ENCODE measurements around the gene AFF1. TPM values are rescaled to one million over a fixed set of nuclear protein-coding genes. Genes with fewer than 3 reads are reported as not detected.
A peak's percentile ranks its signal among the peaks of the same experiment; 100 is the strongest.

AFF1 gene
- total RNA-seq, 4 donors from 2014 or later = 155 to 238 (median 192) TPM

DNA sequence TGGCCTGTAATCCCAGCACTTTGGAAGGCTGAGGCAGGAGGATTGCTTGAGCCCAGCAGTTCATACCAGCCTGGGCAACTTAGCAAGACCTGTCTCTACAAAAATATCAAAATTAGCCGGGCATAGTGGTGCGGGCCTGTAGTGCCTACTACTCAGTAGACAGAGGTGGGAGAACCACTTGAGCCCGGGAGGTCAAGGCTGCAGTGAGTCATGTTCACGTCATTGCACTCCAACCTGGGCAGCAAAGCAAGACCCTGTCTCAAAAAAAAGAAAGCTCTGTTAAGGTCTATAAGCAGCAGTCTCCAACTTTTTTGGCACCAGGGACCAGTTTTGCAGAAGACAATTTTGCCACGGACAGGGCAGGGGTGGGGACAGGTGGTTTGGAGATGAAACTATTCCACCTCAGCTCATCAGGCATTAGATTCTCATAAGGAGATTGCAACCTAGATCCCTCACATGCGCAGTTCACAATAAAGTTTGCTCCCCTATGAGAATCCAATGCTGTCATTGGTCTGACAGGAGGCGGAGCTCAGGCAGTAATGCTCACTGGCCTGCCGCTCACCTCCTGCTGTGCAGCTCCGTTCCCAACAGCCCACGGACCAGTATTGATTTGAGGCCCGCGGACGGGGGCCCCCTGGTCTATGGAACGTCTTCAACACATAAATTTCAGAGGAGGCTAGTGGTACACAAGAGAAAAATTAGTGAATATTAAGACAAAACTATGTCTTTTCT lies 217.7 kb downstream of the AFF1 start:
- Histone ChIP-seq H3K27me3 (no peaks in the 10 kb centered on the region), H3K4me1 (peaks cover 6 to 12% of the 10 kb centered on the region in 2 donors), H3K27ac (peak overlapping the region in 1 of 3 donors; percentile 25), H3K4me3 (replicated peaks in 1 of 3) (no peak overlapping the region), H3K9me3 (no peaks in the 10 kb centered on the region), H3K36me3 (no peaks in the 10 kb centered on the region)
- peak; percentile 64 for DNase-seq
- intact Hi-C loops (cut with DNase I) = loop anchor here (5.0 kb wide), 1 partner anchor 85 kb away; no protein-coding TSS in a partner anchor
- TF ChIP-seq CTCF (IDR thresholded peaks at IDR 0.05) (no peak), POLR2A (IDR thresholded peaks at IDR 0.05) (no peak)
- 66 to 71% methylated on average over 14 of the region's 14 CpGs for WGBS, 2 donors

GRCh38 chr4:87153078-87153870 lies 218.5 kb downstream of the AFF1 start:
- 70 to 82% methylated on average over 4 of the region's 4 CpGs for WGBS, 2 donors
- peaks cover 6 to 12% of the 10 kb centered on the region in 2 donors for H3K4me1 ChIP-seq
- H3K9me3 ChIP-seq = no peaks in the 10 kb centered on the region
- H3K4me3 ChIP-seq (replicated peaks in 1 of 3) = no peak overlapping the region
- intact Hi-C loops (cut with DNase I) = loop anchor here (5.0 kb wide), 1 partner anchor 84 kb away; no protein-coding TSS in a partner anchor
- no peaks in the 10 kb centered on the region for H3K36me3 ChIP-seq
- H3K27me3 ChIP-seq = no peaks in the 10 kb centered on the region
- H3K27ac ChIP-seq = no peak overlapping the region
- DNase-seq = no peak
- no peak for TF ChIP-seq CTCF (IDR thresholded peaks at IDR 0.05)
- TF ChIP-seq POLR2A (IDR thresholded peaks at IDR 0.05) = no peak

DNA sequence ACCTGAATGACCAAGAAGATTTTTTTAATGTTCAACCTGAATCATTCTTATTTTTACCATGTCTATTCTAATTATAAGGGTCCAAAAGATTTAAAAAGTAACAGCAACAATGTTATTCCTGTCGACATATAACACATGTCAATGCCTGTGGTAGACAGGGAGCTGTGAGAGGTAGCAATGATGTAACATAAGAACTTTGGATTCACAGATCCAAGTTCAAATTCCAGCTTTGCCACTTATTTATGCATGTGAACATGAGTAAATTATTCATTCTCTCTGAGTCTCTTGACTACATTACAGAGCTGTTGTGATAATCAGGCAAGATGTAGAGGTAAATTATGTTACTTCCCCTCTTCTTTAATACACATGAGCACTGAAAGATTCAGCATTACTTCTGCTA lies 231.1 kb downstream of the AFF1 start:
- no peak overlapping the region for H3K4me3 ChIP-seq (replicated peaks in 1 of 3)
- TF ChIP-seq CTCF (IDR thresholded peaks at IDR 0.05) (no peak), POLR2A (IDR thresholded peaks at IDR 0.05) (no peak)
- H3K36me3 ChIP-seq = peaks cover 0 to 17% of the 10 kb centered on the region in 2 donors
- 93 to 97% methylated on average over 1 of the region's 1 CpG for WGBS, 2 donors
- intact Hi-C loops (cut with DNase I) = no loop called here
- H3K27ac ChIP-seq = no peak overlapping the region
- no peak for DNase-seq
- no peaks in the 10 kb centered on the region for H3K9me3 ChIP-seq
- no peaks in the 10 kb centered on the region for H3K27me3 ChIP-seq
- no peaks in the 10 kb centered on the region for H3K4me1 ChIP-seq

GRCh38 chr4:87166296-87166854 lies 231.6 kb downstream of the AFF1 start:
- TF ChIP-seq POLR2A (IDR thresholded peaks at IDR 0.05) (no peak), CTCF (IDR thresholded peaks at IDR 0.05) (no peak)
- Histone ChIP-seq H3K36me3 (peaks cover 0 to 17% of the 10 kb centered on the region in 2 donors), H3K27me3 (no peaks in the 10 kb centered on the region), H3K4me3 (replicated peaks in 1 of 3) (no peak overlapping the region), H3K9me3 (no peaks in the 10 kb centered on the region), H3K4me1 (no peaks in the 10 kb centered on the region), H3K27ac (no peak overlapping the region)
- intact Hi-C loops (cut with DNase I) = no loop called here
- whole genome bisulfite sequencing, 2 donors = 90 to 94% methylated on average over 3 of the region's 3 CpGs
- no peak for DNase-seq

All from thyroid gland (tissue), 4 donors.